Mammary epithelial cell (primary cell): Measurements from ENCODE around the gene GPR135.

Experiments
- CTCF ChIP-seq, 2 donors: IDR thresholded peaks in 1 of 2; conservative IDR thresholded peaks in 1 of 2; 2 replicates each; pipeline ENCODE4 v1.5.1; 2011 to 2012; ENCODE audit warnings: inconsistent platforms in 2 of 2, low read length in 2 of 2, mild to moderate bottlenecking in 2 of 2, control low read depth in 1 of 2, low read depth in 1 of 2; ENCODE audit not compliant: insufficient read depth in 1 of 2; ENCODE audit errors: extremely low read depth in 1 of 2
- EZH2 ChIP-seq: IDR thresholded peaks from 2 replicates; pipeline ENCODE4 v1.6.1; 2012; ENCODE audit warnings: low read length, inconsistent platforms, borderline replicate concordance

DNA sequence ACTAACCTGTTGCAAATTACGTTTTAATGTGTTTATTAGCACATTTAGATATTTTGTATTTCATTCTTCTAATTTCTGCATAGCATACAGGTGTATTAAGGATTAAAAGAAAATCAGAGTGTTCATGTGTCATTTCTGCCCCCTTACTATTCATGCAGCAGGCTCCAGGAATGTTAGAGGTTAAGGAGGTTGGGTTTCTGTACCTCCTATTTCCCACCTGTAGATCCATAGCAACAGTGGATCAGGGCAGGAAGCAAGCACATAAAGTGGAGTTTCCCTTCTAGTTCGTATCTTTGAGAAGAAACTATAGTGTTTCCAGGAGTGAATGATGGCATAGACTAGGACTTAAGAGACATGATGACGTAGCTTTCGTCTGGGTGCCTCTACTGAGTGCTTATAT, 38.1 kb upstream of the GPR135 start:
- no peak for TF ChIP-seq CTCF (conservative IDR thresholded peaks at IDR 0.05 in 1 of 2, IDR thresholded peaks at IDR 0.05 in 1 of 2; ENCODE audit: extremely low read depth in 1 of 2, insufficient read depth in 1 of 2, low read depth in 1 of 2, low read length in 2 of 2)
- no peak for TF ChIP-seq EZH2
